Measurements from ENCODE around the gene AK8.

The AK8 gene

DNA sequence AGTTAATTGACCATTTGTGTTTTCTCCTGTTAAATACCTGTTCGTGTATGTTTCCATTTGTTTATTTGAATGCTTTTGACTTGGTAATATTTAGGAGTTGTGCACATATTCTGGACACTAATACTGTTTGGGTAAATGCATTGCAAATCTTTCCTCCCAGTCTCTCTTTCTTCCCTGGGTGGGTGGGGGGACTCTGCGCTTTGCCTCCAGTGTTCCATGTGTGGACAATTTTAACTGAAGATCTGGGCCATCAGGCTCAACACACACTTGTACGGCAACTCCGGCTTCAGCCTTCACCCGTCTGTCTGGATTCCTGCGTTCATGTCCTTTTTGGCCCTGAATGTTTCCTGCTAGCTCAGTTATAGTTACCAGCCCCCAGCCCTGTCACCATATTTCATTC lies 167.8 kb downstream of the AK8 start:
- no peak for DNase-seq

DNA sequence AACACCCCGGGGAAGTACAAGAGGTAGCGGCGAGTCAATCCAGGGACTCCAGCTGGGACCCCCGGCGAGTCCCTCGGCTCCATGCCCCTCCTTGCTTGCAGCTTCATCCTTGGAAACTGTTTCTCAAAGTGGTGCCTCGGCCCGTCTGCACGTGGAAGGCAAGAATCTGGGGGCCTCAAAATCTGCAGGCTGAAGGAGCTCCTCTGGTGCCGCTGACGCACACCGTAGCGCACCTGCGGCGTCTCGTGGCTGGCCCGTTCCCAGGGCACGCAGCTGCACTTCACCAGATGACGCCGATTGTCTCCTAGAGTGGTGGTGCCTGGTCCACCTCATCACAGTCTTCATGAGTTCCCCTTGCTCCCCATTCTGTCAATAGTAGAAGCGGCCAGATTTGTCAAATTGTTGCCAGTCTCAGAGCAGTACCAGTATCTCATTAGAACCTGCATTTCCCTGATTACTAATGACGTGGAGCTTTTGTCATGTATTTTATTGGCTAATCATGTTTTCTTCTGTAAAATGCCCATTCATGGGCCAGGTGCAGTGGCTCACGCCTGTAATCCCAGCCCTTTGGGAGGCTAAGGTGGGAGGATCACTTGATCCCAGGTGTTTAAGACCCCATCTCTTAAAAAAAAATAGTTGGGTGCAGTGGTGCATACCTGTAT lies 169.2 kb downstream of the AK8 start:
- DNase-seq, result no peak

DNA sequence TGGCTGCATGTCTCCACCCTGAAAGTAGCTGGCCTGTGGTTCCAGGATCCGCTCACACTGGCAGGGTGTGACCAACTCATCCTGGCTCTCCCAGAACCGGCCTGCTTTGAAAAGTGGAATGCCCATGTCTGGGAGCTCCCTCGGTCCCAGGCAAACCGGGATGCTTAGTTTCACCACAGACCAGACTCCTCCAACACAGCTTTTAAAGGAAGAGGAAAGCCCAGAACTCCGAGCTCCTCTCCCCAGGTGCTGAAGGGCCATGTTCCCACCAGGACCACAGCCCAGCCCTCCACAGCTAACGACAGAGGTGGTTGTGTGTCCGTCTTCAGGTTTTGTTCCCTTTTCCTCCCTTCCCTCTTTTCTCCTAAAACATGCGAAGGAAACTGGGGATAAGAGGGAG lies 169.8 kb downstream of the AK8 start:
- no peak for DNase-seq

DNA sequence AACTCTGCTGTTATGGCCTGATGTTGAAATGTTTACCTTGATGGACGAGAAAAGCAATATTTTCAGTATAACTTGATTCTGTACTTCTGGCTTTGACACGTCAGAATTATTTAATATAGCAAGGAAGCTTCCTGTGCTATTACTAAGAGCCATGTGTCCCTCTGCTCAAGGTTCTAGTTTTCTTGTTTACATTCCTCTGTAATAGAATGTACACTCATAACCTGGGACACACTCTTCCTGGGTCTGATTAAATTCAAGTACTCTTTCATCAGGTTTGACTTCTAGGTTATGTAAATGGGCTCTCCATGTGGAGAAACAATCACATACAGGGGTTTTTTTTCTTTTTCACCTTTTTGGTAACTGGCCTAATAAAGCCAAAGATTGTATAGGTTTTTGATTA lies 174.7 kb downstream of the AK8 start:
- no peak for DNase-seq

DNA sequence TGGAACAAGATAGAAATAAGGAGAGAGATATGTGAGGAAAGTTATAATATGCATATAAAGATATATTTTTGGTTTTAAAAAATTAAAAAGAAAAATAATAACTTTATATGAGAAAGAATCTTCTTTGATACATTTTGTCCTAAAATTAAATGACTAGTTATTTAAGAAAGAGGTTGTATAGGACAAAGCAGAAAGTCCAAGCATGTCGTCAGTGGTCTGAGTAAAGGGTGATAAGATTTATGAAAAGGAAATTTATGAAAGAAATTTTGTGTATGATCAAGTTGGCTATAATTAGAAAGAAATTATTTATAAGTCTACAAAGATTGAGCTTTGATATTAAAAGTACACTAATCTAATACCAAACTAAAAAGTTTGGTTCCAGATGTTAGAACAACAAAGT lies 175.8 kb downstream of the AK8 start:
- no peak for DNase-seq

DNA sequence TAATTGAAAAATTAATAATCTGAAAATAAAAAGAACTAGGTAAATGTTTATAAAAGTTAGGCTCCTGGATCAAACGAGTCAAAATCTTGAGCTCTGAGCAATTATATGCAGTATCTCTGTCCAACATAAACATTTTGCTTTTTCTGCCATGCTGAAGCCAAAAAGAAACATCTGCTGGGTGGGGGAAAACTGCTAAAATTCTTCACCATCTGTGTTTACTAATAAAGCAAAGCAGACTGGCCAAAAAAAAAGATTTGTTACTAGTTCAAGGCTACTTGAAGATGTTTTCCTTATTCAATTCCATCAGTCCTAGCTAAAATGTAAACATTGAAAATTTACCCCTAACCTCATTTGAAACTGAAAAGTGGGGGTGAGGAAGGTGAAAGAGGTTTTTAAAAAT lies 178.1 kb downstream of the AK8 start:
- DNase-seq, result no peak

DNA sequence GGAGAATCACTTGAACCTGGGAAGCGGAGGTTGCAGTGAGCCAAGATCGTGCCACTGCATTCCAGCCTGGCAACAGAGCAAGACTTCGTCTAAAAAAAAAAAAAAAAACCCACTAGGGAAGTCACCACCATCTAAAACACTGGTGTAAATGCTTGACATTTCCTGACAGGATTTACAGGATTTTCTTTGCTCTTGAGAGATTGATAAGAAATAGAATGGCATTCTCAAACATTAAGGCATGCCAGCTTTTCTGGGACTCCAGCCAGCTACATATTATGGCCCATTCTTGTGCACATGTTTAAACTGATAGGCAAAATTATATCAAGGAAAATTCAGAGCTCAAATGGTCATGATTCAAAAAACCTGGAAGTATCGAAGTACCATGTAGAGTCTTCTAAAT lies 179.1 kb downstream of the AK8 start:
- DNase-seq, result no peak

DNA sequence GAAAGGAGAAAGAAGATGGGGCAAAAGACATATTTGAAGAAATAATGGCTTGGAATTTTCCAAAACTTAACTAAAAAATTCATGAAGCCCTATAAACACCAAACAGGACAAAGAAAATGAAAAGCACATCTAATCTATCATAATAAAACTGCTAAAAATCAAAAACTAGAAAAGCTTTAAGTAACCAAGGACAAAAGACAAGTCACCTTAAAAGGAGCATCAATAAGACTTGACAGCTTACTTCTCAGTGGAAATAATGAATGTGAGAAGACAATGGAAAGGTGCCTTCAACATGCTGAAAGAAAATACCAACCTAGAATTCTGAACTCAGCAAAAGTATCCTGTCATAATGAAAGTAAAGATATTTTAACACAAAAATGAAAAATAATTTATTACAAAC lies 180.9 kb downstream of the AK8 start:
- no peak for DNase-seq

DNA sequence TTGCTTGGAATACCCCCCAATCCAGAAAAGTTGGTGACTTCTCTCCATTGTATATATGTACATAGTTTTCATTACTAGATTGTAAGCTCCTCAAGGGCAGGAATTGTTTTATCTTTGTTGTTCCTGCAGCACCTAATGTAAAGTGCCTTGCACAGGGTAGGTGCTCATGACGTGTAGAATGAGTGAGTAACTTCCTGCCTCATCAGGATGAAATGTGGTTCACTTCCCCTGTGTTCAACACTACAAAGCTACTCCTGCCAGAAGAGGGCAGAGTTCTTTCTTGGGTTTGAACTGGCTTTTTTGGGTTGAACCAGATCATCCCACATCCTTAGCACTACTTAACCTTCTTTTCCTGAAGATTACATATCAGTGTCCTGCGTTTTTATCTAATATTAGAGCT lies 183.9 kb downstream of the AK8 start:
- no peak for DNase-seq

DNA sequence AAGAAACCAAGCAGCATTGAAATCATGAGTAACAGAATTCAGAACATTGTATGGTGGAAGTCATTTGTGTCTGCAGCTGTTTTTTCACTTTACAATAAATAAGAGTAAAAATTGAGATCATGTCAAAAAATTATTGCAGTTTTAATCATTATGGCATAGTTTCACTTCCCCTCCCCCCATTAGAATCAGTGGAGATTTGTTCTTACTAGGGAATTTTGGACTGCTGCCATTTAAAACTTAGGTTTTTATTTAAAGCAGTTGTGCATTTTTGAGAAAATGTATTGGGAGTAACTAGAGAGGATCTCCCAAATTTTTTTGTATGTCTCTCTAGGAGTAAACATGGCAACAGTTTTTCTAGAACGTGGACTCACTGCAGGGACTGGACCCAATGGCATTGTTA lies 187.4 kb downstream of the AK8 start:
- no peak for DNase-seq

DNA sequence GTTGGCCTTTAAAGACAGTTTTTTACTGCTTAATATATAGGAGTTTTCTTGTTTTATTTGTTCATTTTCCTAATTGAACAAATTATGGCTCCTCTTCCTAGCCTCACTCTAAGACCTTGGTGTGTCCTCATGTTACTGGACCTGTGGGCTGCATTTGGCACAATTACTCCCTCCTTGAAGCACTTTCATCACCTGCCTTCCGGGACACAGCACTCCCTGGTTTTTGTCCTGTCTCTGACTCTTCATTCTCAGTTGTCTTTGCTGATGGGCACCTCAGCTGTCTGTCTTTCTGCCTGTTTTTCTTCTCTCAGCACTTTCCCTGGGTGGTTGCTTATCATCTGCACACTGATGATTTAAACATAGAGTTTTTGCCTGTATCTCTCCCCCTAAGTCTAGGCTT lies 194.2 kb downstream of the AK8 start:
- DNase-seq, result no peak

DNA sequence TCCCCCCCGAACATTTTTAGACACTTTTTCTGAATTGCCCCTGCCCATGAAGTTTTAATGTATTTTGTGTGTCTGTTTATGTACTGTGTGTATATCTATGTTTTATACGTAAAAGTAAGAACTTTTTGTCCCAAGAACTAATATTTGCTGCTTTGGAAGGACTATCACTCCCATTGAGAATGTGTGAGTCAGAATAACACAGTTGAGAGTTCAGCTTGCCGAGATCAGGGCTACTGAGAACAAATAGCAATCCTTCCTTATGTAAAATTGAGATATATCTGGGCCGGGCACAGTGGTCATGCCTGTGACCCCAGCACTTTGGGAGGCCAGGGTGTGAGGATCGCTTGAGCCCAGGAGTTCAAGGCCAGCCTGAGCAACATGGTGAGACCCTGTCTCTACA lies 196.5 kb downstream of the AK8 start:
- DNase-seq, result no peak

DNA sequence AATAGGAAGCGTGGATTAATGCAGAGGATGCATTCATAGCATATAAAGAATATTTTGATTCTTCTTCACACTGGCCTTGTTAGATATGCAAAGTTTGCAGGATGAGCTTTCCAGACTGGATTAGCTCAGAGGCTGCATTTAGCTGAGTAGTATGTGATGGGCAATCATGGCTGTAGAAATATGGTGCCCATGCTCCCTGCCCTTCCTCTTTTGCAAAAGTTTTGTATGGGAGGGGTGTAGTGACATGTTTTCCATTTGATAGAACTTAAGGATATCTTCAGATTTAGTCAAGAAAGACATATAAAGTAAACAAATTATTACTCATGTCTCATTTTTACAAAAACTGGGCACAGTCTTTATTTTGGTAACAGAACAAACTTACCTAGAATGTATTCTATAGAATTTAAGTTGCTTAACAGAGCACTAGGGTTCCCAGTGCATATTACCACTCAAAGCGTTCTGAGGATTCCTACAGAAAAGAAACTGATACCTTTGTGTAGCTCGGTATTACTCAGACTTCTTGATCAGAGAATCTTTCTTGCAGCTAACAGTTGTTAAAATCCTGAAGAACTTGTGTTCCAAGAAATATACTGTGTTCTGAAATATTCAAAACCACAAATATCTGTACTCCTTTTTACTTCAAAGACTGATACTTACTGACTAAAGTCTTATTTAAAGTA lies 198.0 kb downstream of the AK8 start:
- DNase-seq, result no peak

DNA sequence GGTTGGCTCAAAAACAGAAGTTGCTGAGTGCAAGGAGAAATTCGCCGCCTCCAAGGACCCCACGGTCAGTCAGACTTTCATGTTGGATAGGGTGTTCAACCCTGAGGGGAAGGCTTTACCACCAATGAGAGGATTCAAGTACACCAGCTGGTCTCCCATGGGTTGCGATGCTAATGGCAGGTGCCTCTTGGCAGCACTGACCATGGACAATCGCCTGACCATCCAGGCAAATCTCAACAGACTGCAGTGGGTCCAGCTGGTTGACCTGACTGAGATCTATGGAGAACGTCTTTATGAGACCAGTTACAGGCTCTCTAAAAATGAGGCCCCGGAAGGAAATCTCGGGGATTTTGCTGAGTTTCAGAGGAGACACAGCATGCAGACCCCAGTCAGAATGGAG lies 200.1 kb downstream of the AK8 start:
- DNase-seq, result no peak

Measured in NCI-H1092 (cell line).